Measurements from ENCODE around the gene CDH13. TPM values are rescaled to one million over a fixed set of nuclear protein-coding genes. Genes with fewer than 3 reads are reported as not detected.

Gene CDH13
- total and polyA plus RNA-seq, 2 experiments from 2014 or later, result 1.6 to 4.4 TPM

GRCh38 chr16:82814059-82814458 lies 187.3 kb downstream of the CDH13 start:
- Histone ChIP-seq H2AFZ (no peak overlapping the region), H3K4me3 (no peak overlapping the region), H3K27me3 (ENCODE audit: insufficient read depth) (no peaks in the 10 kb centered on the region), H3K9me2 (ENCODE audit: insufficient read depth) (peaks cover 6% of the 10 kb centered on the region; the same call in 1 of the 2 replicates), H3K79me2 (replicated peaks; ENCODE audit: insufficient read depth) (no peaks in the 10 kb centered on the region), H3K27ac (ENCODE audit: low read depth) (no peak overlapping the region), H3K36me3 (ENCODE audit: insufficient read depth) (no peaks in the 10 kb centered on the region), H3F3A (replicated peaks; ENCODE audit: low read depth) (no peaks in the 10 kb centered on the region), H3K4me2 (no peak overlapping the region), H3K4me1 (ENCODE audit: insufficient read depth) (peaks cover 13% of the 10 kb centered on the region), H4K20me1 (replicated peaks; ENCODE audit: insufficient read depth) (no peaks in the 10 kb centered on the region)
- no peak for TF ChIP-seq EZH2phosphoT487 (IDR thresholded peaks at IDR 0.05; ENCODE audit: unreplicated experiment)
- Mint-ChIP-seq H3K27me3 (ENCODE audit: insufficient read depth, low read depth, poor library complexity) (no peaks in the 10 kb centered on the region), H3K9me3 (no peaks in the 10 kb centered on the region), H3K36me3 (ENCODE audit: low read depth) (no peaks in the 10 kb centered on the region), H3K4me1 (peaks cover 12% of the 10 kb centered on the region), H3K27ac (no peak overlapping the region), H3K4me3 (no peak overlapping the region)
- ATAC-seq, result no peak
- DNase-seq (ENCODE audit: low spot score), result no peak

DNA sequence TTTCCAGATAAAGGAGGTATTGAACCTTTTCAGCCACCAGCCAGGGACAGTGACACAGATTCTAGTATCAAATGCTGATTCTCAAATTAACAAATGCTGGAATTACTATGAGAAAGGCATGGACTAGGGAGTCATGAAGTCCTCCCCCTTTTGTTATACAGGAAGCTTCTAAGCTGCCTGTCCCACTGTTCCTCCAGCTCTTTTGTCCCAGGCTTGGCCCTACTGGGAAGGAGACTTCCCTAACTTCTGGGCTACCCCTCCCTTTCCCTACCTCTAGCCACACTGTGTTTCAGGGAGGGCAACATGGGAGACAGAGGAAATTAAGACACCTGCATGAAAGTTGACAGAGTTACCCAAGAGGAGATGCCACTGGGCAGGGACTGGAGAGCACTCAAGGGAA lies 192.5 kb downstream of the CDH13 start:
- H3K27ac ChIP-seq (ENCODE audit: low read depth), result no peak overlapping the region
- no peaks in the 10 kb centered on the region for H4K20me1 ChIP-seq (replicated peaks; ENCODE audit: insufficient read depth)
- Mint-ChIP-seq H3K4me1 (peaks cover 18% of the 10 kb centered on the region), H3K27ac (no peak overlapping the region), H3K9me3 (peaks cover 6% of the 10 kb centered on the region; the same call in 2 of the 3 replicates), H3K27me3 (ENCODE audit: insufficient read depth, low read depth, poor library complexity) (no peaks in the 10 kb centered on the region), H3K4me3 (no peak overlapping the region), H3K36me3 (ENCODE audit: low read depth) (no peaks in the 10 kb centered on the region; the same call in 2 of the 3 replicates)
- TF ChIP-seq, protein P1, sequence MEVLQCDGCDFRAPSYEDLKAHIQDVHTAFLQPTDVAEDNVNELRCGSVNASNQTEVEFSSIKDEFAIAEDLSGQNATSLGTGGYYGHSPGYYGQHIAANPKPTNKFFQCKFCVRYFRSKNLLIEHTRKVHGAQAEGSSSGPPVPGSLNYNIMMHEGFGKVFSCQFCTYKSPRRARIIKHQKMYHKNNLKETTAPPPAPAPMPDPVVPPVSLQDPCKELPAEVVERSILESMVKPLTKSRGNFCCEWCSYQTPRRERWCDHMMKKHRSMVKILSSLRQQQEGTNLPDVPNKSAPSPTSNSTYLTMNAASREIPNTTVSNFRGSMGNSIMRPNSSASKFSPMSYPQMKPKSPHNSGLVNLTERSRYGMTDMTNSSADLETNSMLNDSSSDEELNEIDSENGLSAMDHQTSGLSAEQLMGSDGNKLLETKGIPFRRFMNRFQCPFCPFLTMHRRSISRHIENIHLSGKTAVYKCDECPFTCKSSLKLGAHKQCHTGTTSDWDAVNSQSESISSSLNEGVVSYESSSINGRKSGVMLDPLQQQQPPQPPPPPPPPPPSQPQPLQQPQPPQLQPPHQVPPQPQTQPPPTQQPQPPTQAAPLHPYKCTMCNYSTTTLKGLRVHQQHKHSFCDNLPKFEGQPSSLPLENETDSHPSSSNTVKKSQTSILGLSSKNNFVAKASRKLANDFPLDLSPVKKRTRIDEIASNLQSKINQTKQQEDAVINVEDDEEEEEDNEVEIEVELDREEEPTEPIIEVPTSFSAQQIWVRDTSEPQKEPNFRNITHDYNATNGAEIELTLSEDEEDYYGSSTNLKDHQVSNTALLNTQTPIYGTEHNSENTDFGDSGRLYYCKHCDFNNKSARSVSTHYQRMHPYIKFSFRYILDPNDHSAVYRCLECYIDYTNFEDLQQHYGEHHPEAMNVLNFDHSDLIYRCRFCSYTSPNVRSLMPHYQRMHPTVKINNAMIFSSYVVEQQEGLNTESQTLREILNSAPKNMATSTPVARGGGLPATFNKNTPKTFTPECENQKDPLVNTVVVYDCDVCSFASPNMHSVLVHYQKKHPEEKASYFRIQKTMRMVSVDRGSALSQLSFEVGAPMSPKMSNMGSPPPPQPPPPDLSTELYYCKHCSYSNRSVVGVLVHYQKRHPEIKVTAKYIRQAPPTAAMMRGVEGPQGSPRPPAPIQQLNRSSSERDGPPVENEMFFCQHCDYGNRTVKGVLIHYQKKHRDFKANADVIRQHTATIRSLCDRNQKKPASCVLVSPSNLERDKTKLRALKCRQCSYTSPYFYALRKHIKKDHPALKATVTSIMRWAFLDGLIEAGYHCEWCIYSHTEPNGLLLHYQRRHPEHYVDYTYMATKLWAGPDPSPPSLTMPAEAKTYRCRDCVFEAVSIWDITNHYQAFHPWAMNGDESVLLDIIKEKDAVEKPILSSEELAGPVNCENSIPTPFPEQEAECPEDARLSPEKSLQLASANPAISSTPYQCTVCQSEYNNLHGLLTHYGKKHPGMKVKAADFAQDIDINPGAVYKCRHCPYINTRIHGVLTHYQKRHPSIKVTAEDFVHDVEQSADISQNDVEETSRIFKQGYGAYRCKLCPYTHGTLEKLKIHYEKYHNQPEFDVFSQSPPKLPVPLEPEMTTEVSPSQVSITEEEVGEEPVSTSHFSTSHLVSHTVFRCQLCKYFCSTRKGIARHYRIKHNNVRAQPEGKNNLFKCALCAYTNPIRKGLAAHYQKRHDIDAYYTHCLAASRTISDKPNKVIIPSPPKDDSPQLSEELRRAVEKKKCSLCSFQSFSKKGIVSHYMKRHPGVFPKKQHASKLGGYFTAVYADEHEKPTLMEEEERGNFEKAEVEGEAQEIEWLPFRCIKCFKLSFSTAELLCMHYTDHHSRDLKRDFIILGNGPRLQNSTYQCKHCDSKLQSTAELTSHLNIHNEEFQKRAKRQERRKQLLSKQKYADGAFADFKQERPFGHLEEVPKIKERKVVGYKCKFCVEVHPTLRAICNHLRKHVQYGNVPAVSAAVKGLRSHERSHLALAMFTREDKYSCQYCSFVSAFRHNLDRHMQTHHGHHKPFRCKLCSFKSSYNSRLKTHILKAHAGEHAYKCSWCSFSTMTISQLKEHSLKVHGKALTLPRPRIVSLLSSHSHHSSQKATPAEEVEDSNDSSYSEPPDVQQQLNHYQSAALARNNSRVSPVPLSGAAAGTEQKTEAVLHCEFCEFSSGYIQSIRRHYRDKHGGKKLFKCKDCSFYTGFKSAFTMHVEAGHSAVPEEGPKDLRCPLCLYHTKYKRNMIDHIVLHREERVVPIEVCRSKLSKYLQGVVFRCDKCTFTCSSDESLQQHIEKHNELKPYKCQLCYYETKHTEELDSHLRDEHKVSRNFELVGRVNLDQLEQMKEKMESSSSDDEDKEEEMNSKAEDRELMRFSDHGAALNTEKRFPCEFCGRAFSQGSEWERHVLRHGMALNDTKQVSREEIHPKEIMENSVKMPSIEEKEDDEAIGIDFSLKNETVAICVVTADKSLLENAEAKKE (CRISPR knock-in tag; IDR thresholded peaks at IDR 0.05), result peak; percentile 83
- no peak for TF ChIP-seq NANOG (IDR thresholded peaks at IDR 0.05; ENCODE audit: borderline replicate concordance)
- TF ChIP-seq ETS1 (IDR thresholded peaks at IDR 0.05), result no peak
- H3K27me3 ChIP-seq (ENCODE audit: insufficient read depth), result no peaks in the 10 kb centered on the region
- H2AFZ ChIP-seq, result no peak overlapping the region
- peaks cover 6% of the 10 kb centered on the region; the same call in 1 of the 2 replicates for H3K9me2 ChIP-seq (ENCODE audit: insufficient read depth)
- peak; percentile 62 for ATAC-seq
- H3K4me1 ChIP-seq (ENCODE audit: insufficient read depth), result peaks cover 19% of the 10 kb centered on the region
- no peaks in the 10 kb centered on the region for H3K36me3 ChIP-seq (ENCODE audit: insufficient read depth)
- H3K4me3 ChIP-seq, result no peak overlapping the region
- H3F3A ChIP-seq (replicated peaks; ENCODE audit: low read depth), result no peaks in the 10 kb centered on the region
- H3K79me2 ChIP-seq (replicated peaks; ENCODE audit: insufficient read depth), result no peaks in the 10 kb centered on the region
- H3K4me2 ChIP-seq, result no peak overlapping the region
- DNase-seq (ENCODE audit: low spot score), result no peak

Data from GM23338 (cell line).